Erythroblast (primary cell): ENCODE measurements around the gene RCAN1.

Source experiments
- GATA1 ChIP-seq: IDR thresholded peaks from 2 replicates; pipeline ENCODE4 v1.6.1; 2011; ENCODE audit warnings: low read depth, mild to moderate bottlenecking, control low read depth, low read length, moderate library complexity
- POLR2A ChIP-seq: IDR thresholded peaks from 2 replicates; pipeline ENCODE4 v1.6.1; 2011; ENCODE audit warnings: mild to moderate bottlenecking, low read length

- TF ChIP-seq POLR2A = no peak
- TF ChIP-seq GATA1 = no peak
Observed at GRCh38 chr21:34579411-34579810, 35.5 kb downstream of the RCAN1 start.
